Right renal pelvis (tissue), 4 donors: ENCODE measurements around the gene ROS1. TPM values are rescaled to one million over a fixed set of nuclear protein-coding genes. Genes with fewer than 3 reads are reported as not detected.
"Not testable (repeated sequence)": the region's sequence is repeated elsewhere in the genome, so short reads cannot be mapped to it uniquely, and the experiment has no call there.

ENCODE experiments used
- DNase-seq, 4 donors: peaks; one replicate each; pipeline ENCODE4 v3.0.0-alpha.2; 2013; ENCODE audit warnings: low read depth in 4 of 4, low spot score in 3 of 4, missing footprints in 1 of 4
- polyA plus RNA-seq, 4 donors: library from polyadenylated mRNA; unstranded; fragments of 120-200 nt; gene quantifications; one replicate each; pipeline ENCODE4 v1.2.1, GENCODE V29; 2013; ENCODE audit not compliant: insufficient read length in 4 of 4

The ROS1 gene
- polyA plus RNA-seq, result under 1 TPM; 0.10 to 0.17 (median 0.13) TPM

- no peak for DNase-seq
These were observed at the start of gene ROS1 for GRCh38 chr6:117425431-117426153. Gene ROS1, minus strand, starts transcription at chr6:117425942. Its CDS starts 286 bp downstream, at chr6:117425656.

- DNase-seq, result no peak
These were observed 47.7 kb upstream of the ROS1 start for GRCh38 chr6:117473401-117473800.

GRCh38 chr6:117472667-117473066 is 46.9 kb upstream of the ROS1 start:
- no peak for DNase-seq

GRCh38 chr6:117469791-117470190 is 44.0 kb upstream of the ROS1 start:
- no peak for DNase-seq

GRCh38 chr6:117469356-117469755 is 43.6 kb upstream of the ROS1 start:
- no peak for DNase-seq

GRCh38 chr6:117468527-117468926 is 42.8 kb upstream of the ROS1 start:
- DNase-seq, result not testable (repeated sequence)

GRCh38 chr6:117467876-117468275 is 42.1 kb upstream of the ROS1 start:
- DNase-seq, result no peak

GRCh38 chr6:117465691-117466090 is 39.9 kb upstream of the ROS1 start:
- DNase-seq, result no peak

GRCh38 chr6:117464700-117465099 is 39.0 kb upstream of the ROS1 start:
- DNase-seq, result no peak

- no peak for DNase-seq
These were observed 38.3 kb upstream of the ROS1 start for GRCh38 chr6:117463762-117464665.

- DNase-seq, result no peak
These were observed 33.6 kb upstream of the ROS1 start for GRCh38 chr6:117459204-117459944.

GRCh38 chr6:117456998-117457397 is 31.3 kb upstream of the ROS1 start:
- DNase-seq, result no peak

GRCh38 chr6:117456250-117456649 is 30.5 kb upstream of the ROS1 start:
- no peak for DNase-seq

- DNase-seq, result no peak
These were observed 25.9 kb upstream of the ROS1 start for GRCh38 chr6:117451671-117452070.

GRCh38 chr6:117449549-117450439 is 24.1 kb upstream of the ROS1 start:
- peak; percentile 44 to 67 (median 56) for DNase-seq

- no peak for DNase-seq
These were observed 23.2 kb upstream of the ROS1 start for GRCh38 chr6:117448732-117449485.

GRCh38 chr6:117448011-117448410 is 22.3 kb upstream of the ROS1 start:
- DNase-seq, result no peak

- DNase-seq, result no peak
These were observed 21.1 kb upstream of the ROS1 start for GRCh38 chr6:117446861-117447260.

- no peak for DNase-seq
These were observed 18.9 kb upstream of the ROS1 start for GRCh38 chr6:117444600-117444999.
